Transverse colon (tissue), 4 donors: ENCODE results near the gene CPM. TPM values are rescaled to one million over a fixed set of nuclear protein-coding genes. Genes with fewer than 3 reads are reported as not detected.
A peak's percentile ranks its signal among the peaks of the same experiment; 100 is the strongest.

ENCODE experiments used
- DNase-seq: peaks from one replicate; pipeline ENCODE4 v3.0.0-alpha.2; 2019
- H3K27ac ChIP-seq, 4 donors: fragments of 200-600 bp; sonication (generic); 2 replicates each; pipeline ENCODE4 v1.5.1; 2016 to 2018; ENCODE audit warnings: inconsistent platforms in 4 of 4
- H3K27me3 ChIP-seq: fragments of 200-600 bp; sonication (generic); 2 replicates; pipeline ENCODE4 v1.5.1; 2017; ENCODE audit warnings: inconsistent platforms
- H3K36me3 ChIP-seq, 4 donors: fragments of 200-600 bp; sonication (generic); 2 replicates each; pipeline ENCODE4 v1.5.1; 2017 to 2019; ENCODE audit warnings: inconsistent platforms in 4 of 4
- H3K4me1 ChIP-seq, 4 donors: fragments of 200-600 bp; sonication (generic); 2 replicates each; pipeline ENCODE4 v1.5.1; 2017 to 2020; ENCODE audit warnings: inconsistent platforms in 4 of 4
- H3K4me3 ChIP-seq, 4 donors: fragments of 200-600 bp; sonication (generic); 1 replicate in 1 of 4; 2 replicates in 3 of 4; pipeline versions ENCODE4 v1.5.1 to v1.6.1; 2017 to 2019; ENCODE audit warnings: inconsistent platforms in 4 of 4
- H3K9me3 ChIP-seq, 2 donors: fragments of 200-600 bp; sonication (generic); 2 replicates each; pipeline ENCODE4 v1.5.1; 2017 to 2019; ENCODE audit warnings: inconsistent platforms in 2 of 2
- EP300 ChIP-seq: sonication (generic); formaldehyde crosslinking; IDR thresholded peaks from one replicate; pipeline ENCODE4 v1.6.1; 2017; ENCODE audit warnings: antibody characterized with exemption, low read depth
- POLR2A ChIP-seq: fragments of 450-650 bp; IDR thresholded peaks from one replicate; pipeline ENCODE4 v1.6.1; 2016; ENCODE audit warnings: antibody characterized with exemption, mild to moderate bottlenecking, moderate library complexity
- POLR2AphosphoS5 ChIP-seq, 3 donors: sonication (generic); formaldehyde crosslinking; IDR thresholded peaks; one replicate each; pipeline ENCODE4 v1.6.1; 2016; ENCODE audit warnings: antibody characterized with exemption in 3 of 3
- WGBS, 2 donors: methylation state at CpG; one replicate each; pipeline ENCODE4 v1.1.5; 2018; ENCODE audit warnings: low coverage in 1 of 2; 5-methylcytosine and 5-hydroxymethylcytosine counted together
- in situ Hi-C, 4 donors: fragments of 200-750 bp; cut with MboI; loops; one replicate each; pipeline versions ENCODE4 v1.15.0 to v1.15.1; 2017; ENCODE audit warnings: low sequenced_read_pairs in 3 of 4, low pct_ligation_motif_present in 1 of 4, low pct_unique_long_range_greater_than_20kb in 1 of 4
- intact Hi-C: fragments of 100-400 bp; cut with DNase I; formaldehyde crosslinking; loops from one replicate; pipeline ENCODE4 v1.15.1; 2023; ENCODE audit warnings: low total_unique reads
- total RNA-seq, 4 donors: library from RNA; depleted of rRNA; stranded (reverse); fragments of >200 nt; gene quantifications; one replicate each; pipeline ENCODE4 v1.1.0, GENCODE V29; 2016
- TF ChIP-seq, protein P1 (sequence below), 5 experiments: fragments of 200-600 bp in 3 of 5; fragments of 450-650 bp in 2 of 5; sonication (generic) in 3 of 5; IDR thresholded peaks; 1 replicate in 2 of 5; 2 replicates in 3 of 5; pipeline ENCODE4 v1.5.1; 2016 to 2017; ENCODE audit warnings: antibody characterized with exemption in 5 of 5, inconsistent platforms in 3 of 5, mild to moderate bottlenecking in 2 of 5, moderate library complexity in 1 of 5

The CPM gene
- total RNA-seq, 4 donors from 2014 or later, result 36.4 to 147 (median 107) TPM

- intact Hi-C loops (no loop called here), in situ Hi-C loops (no loop called here)
- Histone ChIP-seq H3K27ac (no peak overlapping the region), H3K4me3 (no peak overlapping the region), H3K4me1 (no peaks in the 10 kb centered on the region), H3K9me3 (no peaks in the 10 kb centered on the region), H3K27me3 (no peaks in the 10 kb centered on the region), H3K36me3 (no peaks in the 10 kb centered on the region)
- TF ChIP-seq EP300, result no peak
- TF ChIP-seq, protein P1, sequence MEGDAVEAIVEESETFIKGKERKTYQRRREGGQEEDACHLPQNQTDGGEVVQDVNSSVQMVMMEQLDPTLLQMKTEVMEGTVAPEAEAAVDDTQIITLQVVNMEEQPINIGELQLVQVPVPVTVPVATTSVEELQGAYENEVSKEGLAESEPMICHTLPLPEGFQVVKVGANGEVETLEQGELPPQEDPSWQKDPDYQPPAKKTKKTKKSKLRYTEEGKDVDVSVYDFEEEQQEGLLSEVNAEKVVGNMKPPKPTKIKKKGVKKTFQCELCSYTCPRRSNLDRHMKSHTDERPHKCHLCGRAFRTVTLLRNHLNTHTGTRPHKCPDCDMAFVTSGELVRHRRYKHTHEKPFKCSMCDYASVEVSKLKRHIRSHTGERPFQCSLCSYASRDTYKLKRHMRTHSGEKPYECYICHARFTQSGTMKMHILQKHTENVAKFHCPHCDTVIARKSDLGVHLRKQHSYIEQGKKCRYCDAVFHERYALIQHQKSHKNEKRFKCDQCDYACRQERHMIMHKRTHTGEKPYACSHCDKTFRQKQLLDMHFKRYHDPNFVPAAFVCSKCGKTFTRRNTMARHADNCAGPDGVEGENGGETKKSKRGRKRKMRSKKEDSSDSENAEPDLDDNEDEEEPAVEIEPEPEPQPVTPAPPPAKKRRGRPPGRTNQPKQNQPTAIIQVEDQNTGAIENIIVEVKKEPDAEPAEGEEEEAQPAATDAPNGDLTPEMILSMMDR (IDR thresholded peaks at IDR 0.05), result no peak
- TF ChIP-seq POLR2A, result no peak
- no peak for TF ChIP-seq POLR2AphosphoS5 (IDR thresholded peaks at IDR 0.05)
- WGBS, 2 donors, result 89 to 100% methylated on average over 1 to 4 of the region's 4 CpGs
- DNase-seq, result no peak
Measured at GRCh38 chr12:68913682-68914081, 19.3 kb downstream of the CPM start.

- in situ Hi-C loops (no loop called here), intact Hi-C loops (no loop called here)
- 86% methylated on average over 2 of the region's 2 CpGs; no CpG with 5 or more reads in 1 of the 2 donors for WGBS, 2 donors
- DNase-seq, result no peak
- Histone ChIP-seq H3K4me3 (no peak overlapping the region), H3K36me3 (no peaks in the 10 kb centered on the region), H3K27ac (no peak overlapping the region), H3K4me1 (no peaks in the 10 kb centered on the region), H3K9me3 (no peaks in the 10 kb centered on the region), H3K27me3 (no peaks in the 10 kb centered on the region)
- TF ChIP-seq, protein P1 (IDR thresholded peaks at IDR 0.05), result no peak
- TF ChIP-seq EP300 (no peak), POLR2AphosphoS5 (IDR thresholded peaks at IDR 0.05) (no peak), POLR2A (no peak)
Measured at GRCh38 chr12:68912916-68913315, 20.1 kb downstream of the CPM start.

DNA sequence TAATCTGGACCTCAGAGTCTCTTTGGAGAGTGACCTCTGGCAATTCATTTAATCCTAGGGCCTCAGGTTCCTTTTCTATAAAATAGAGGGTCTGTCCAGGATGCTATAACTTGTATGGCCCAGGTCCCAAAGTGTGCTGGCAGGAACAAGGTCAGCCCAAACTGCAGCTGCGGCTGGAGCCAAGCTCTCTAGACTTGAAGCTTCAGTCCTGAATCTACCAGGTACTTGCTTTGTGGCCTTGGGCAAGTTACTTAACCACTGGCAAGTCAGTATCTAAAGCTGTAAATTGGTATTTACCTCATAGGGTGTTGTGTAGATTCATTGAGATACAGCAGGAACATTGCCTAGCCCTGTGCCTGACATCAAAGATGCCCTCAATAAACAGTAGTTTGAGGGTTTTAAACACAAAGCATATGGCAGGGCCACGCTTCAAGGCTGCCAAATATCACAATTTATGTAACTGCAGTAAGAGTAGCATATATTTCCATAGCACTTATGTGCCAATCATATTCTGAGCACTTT is 21.7 kb downstream of the CPM start:
- no peaks in the 10 kb centered on the region for H3K9me3 ChIP-seq
- in situ Hi-C loops (no loop called here), intact Hi-C loops (no loop called here)
- H3K36me3 ChIP-seq, result no peaks in the 10 kb centered on the region
- TF ChIP-seq, protein P1 (IDR thresholded peaks at IDR 0.05), result no peak
- no peak for TF ChIP-seq POLR2AphosphoS5 (IDR thresholded peaks at IDR 0.05)
- no peak for TF ChIP-seq EP300
- no peak for TF ChIP-seq POLR2A
- H3K4me1 ChIP-seq, result no peaks in the 10 kb centered on the region
- H3K27me3 ChIP-seq, result no peaks in the 10 kb centered on the region
- H3K4me3 ChIP-seq, result no peak overlapping the region
- 0 to 53% methylated on average over 1 to 2 of the region's 2 CpGs for WGBS, 2 donors
- no peak for DNase-seq
- H3K27ac ChIP-seq, result peak overlapping the region in 1 of 4 donors; percentile 11

DNA sequence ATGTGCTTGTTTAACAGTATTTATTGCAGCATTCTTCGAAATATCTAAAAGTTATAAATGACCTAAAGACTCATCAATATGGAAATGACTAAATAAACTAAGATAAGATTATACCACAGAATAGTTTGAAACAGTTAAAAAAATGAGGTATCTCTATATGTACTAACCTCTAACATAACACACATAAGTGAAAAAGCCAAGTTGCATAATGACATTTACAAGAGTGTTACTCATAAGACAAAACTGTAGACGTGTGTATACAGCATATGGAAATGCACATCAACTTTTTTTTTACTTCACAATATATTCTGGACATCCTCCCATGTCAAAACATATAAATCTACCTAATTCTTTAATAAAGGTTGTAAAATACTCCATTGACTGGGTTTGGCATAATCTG is 22.8 kb downstream of the CPM start:
- 67 to 70% methylated on average over 2 of the region's 2 CpGs for WGBS, 2 donors
- DNase-seq, result no peak
- no peaks in the 10 kb centered on the region for H3K9me3 ChIP-seq
- TF ChIP-seq, protein P1 (IDR thresholded peaks at IDR 0.05), result no peak
- TF ChIP-seq POLR2A, result no peak
- no peak for TF ChIP-seq EP300
- TF ChIP-seq POLR2AphosphoS5 (IDR thresholded peaks at IDR 0.05), result no peak
- intact Hi-C loops (no loop called here), in situ Hi-C loops (no loop called here)
- no peaks in the 10 kb centered on the region for H3K27me3 ChIP-seq
- H3K4me1 ChIP-seq, result no peaks in the 10 kb centered on the region
- H3K4me3 ChIP-seq, result no peak overlapping the region
- no peaks in the 10 kb centered on the region for H3K36me3 ChIP-seq
- no peak overlapping the region for H3K27ac ChIP-seq
